ENCODE results near the gene CCDC146. TPM values are rescaled to one million over a fixed set of nuclear protein-coding genes. Genes with fewer than 3 reads are reported as not detected.
"Not testable (repeated sequence)": the region's sequence is repeated elsewhere in the genome, so short reads cannot be mapped to it uniquely, and the experiment has no call there.

CCDC146 gene
- total and polyA plus RNA-seq, 8 donors: 2.5 to 7.9 (median 3.3) TPM

GRCh38 chr7:77269360-77270093 lies 147.1 kb downstream of the CCDC146 start:
- FAIRE-seq (peak; percentile 5), ATAC-seq (peak in 3 of 4 donors; percentile 30 to 61 (median 47)), DNase-seq (no peak)
- WGBS, 2 donors: 84% methylated on average over 4 of the region's 4 CpGs
- Histone ChIP-seq H3K27me3 (no peaks in the 10 kb centered on the region), H3K27ac (no peak overlapping the region), H3K4me1 (no peaks in the 10 kb centered on the region), H3K9me3 (no peaks in the 10 kb centered on the region), H3K4me3 (no peak overlapping the region), H3K36me3 (no peaks in the 10 kb centered on the region)
- intact Hi-C loops (cut with DNase I): no loop called here
- no peak for TF ChIP-seq CTCF (IDR thresholded peaks at IDR 0.05)

GRCh38 chr7:77270094-77270480 lies 147.7 kb downstream of the CCDC146 start:
- H3K27ac ChIP-seq: no peak overlapping the region
- H3K4me1 ChIP-seq: no peaks in the 10 kb centered on the region
- H3K9me3 ChIP-seq: no peaks in the 10 kb centered on the region
- FAIRE-seq (no peak), DNase-seq (no peak), ATAC-seq (no peak)
- 90 to 98% methylated on average over 1 of the region's 1 CpG for WGBS, 2 donors
- no peak overlapping the region for H3K4me3 ChIP-seq
- no peaks in the 10 kb centered on the region for H3K36me3 ChIP-seq
- TF ChIP-seq CTCF (IDR thresholded peaks at IDR 0.05): no peak
- H3K27me3 ChIP-seq: no peaks in the 10 kb centered on the region
- intact Hi-C loops (cut with DNase I): no loop called here

- no peaks in the 10 kb centered on the region for H3K4me1 ChIP-seq
- FAIRE-seq: no peak
- no peak for DNase-seq
- no peak for TF ChIP-seq CTCF (IDR thresholded peaks at IDR 0.05)
- no peaks in the 10 kb centered on the region for H3K36me3 ChIP-seq
- H3K9me3 ChIP-seq: no peaks in the 10 kb centered on the region
- intact Hi-C loops (cut with DNase I): no loop called here
- H3K27ac ChIP-seq: no peak overlapping the region
- no peak for ATAC-seq
- 89 to 95% methylated on average over 5 of the region's 5 CpGs for WGBS, 2 donors
- H3K27me3 ChIP-seq: no peaks in the 10 kb centered on the region
- H3K4me3 ChIP-seq: no peak overlapping the region
Measured at GRCh38 chr7:77271766-77272165, 149.4 kb downstream of the CCDC146 start.

- H3K27ac ChIP-seq; H3K4me3 ChIP-seq; H3K36me3 ChIP-seq; ATAC-seq; H3K4me1 ChIP-seq; FAIRE-seq; H3K27me3 ChIP-seq; intact Hi-C loops (cut with DNase I); H3K9me3 ChIP-seq; DNase-seq: not testable (repeated sequence)
- 77 to 85% methylated on average over 2 of the region's 2 CpGs for WGBS, 2 donors
Measured at GRCh38 chr7:77275663-77276062, 153.2 kb downstream of the CCDC146 start.

- no peak for ATAC-seq
- H3K4me1 ChIP-seq: no peaks in the 10 kb centered on the region
- FAIRE-seq: no peak
- H3K9me3 ChIP-seq: no peaks in the 10 kb centered on the region
- 77 to 80% methylated on average over 4 of the region's 4 CpGs for WGBS, 2 donors
- no peaks in the 10 kb centered on the region for H3K36me3 ChIP-seq
- TF ChIP-seq CTCF (IDR thresholded peaks at IDR 0.05): no peak
- DNase-seq: no peak
- H3K27ac ChIP-seq: no peak overlapping the region
- no peaks in the 10 kb centered on the region for H3K27me3 ChIP-seq
- intact Hi-C loops (cut with DNase I): no loop called here
- H3K4me3 ChIP-seq: no peak overlapping the region
Measured at GRCh38 chr7:77276120-77276519, 153.7 kb downstream of the CCDC146 start.

Data from pancreas (tissue), 10 donors.